GM21423 (cell line): ENCODE measurements around the gene MSI2.

Experiments
- ATAC-seq: cut with Tn5 transposase; IDR thresholded peaks from one replicate; pipeline ENCODE4 v1.9.1; 2021; ENCODE audit warnings: mild to moderate bottlenecking, moderate library complexity; ENCODE audit not compliant: unreplicated experiment

Gene MSI2

GRCh38 chr17:57666201-57666870 lies 410.0 kb downstream of the MSI2 start:
- no peak for ATAC-seq

- no peak for ATAC-seq
Observed at GRCh38 chr17:57666946-57667345, 410.6 kb downstream of the MSI2 start.

- ATAC-seq, result no peak
Observed at GRCh38 chr17:57667461-57667923, 411.2 kb downstream of the MSI2 start.

- ATAC-seq, result no peak
Observed at GRCh38 chr17:57668332-57668731, 412.0 kb downstream of the MSI2 start.

- ATAC-seq, result no peak
Observed at GRCh38 chr17:57669671-57670529, 413.6 kb downstream of the MSI2 start.

GRCh38 chr17:57670769-57671569 lies 414.6 kb downstream of the MSI2 start:
- no peak for ATAC-seq

- ATAC-seq, result peak; percentile 62
Observed at GRCh38 chr17:57671667-57672632, 415.6 kb downstream of the MSI2 start.

GRCh38 chr17:57672971-57673370 lies 416.6 kb downstream of the MSI2 start:
- no peak for ATAC-seq

- no peak for ATAC-seq
Observed at GRCh38 chr17:57674894-57675293, 418.6 kb downstream of the MSI2 start.

GRCh38 chr17:57675427-57676387 lies 419.4 kb downstream of the MSI2 start:
- no peak for ATAC-seq

- ATAC-seq, result no peak
Observed at GRCh38 chr17:57676543-57676942, 420.2 kb downstream of the MSI2 start.

- no peak for ATAC-seq
Observed at GRCh38 chr17:57677301-57677700, 421.0 kb downstream of the MSI2 start.

- ATAC-seq, result no peak
Observed at GRCh38 chr17:57677858-57678257, 421.5 kb downstream of the MSI2 start.

GRCh38 chr17:57678393-57678792 lies 422.1 kb downstream of the MSI2 start:
- ATAC-seq, result no peak

GRCh38 chr17:57679356-57679755 lies 423.0 kb downstream of the MSI2 start:
- ATAC-seq, result no peak

- ATAC-seq, result no peak
Observed at GRCh38 chr17:57679906-57680695, 423.8 kb downstream of the MSI2 start.

- no peak for ATAC-seq
Observed at GRCh38 chr17:57682701-57683100, 426.4 kb downstream of the MSI2 start.
